H9 (cell line): ENCODE measurements around the gene GPC1. TPM values are rescaled to one million over a fixed set of nuclear protein-coding genes. Genes with fewer than 3 reads are reported as not detected.

Source experiments
- DNase-seq: peaks from one replicate; pipeline ENCODE4 v3.0.0-alpha.2; 2017
- H2AFZ ChIP-seq: one replicate; pipeline ENCODE4 v1.6.1; 2013; ENCODE audit warnings: mild to moderate bottlenecking, low read length, control low read depth, moderate library complexity
- H2AK5ac ChIP-seq: 2 replicates; pipeline ENCODE4 v1.6.1; 2013; ENCODE audit warnings: low read length, control low read depth, mixed read lengths; ENCODE audit not compliant: insufficient read length
- H2BK120ac ChIP-seq: one replicate; pipeline ENCODE4 v1.6.1; 2013; ENCODE audit warnings: low read depth, mild to moderate bottlenecking, low read length, control low read depth, inconsistent platforms; ENCODE audit not compliant: poor library complexity, severe bottlenecking
- H2BK12ac ChIP-seq: 2 replicates; pipeline ENCODE4 v1.6.1; 2013; ENCODE audit warnings: low read length, control low read depth, mixed read lengths, low read depth; ENCODE audit not compliant: insufficient read length
- H2BK15ac ChIP-seq: 2 replicates; pipeline ENCODE4 v1.6.1; 2013; ENCODE audit warnings: low read depth, low read length, control low read depth
- H2BK20ac ChIP-seq: one replicate; pipeline ENCODE4 v1.6.1; 2013; ENCODE audit warnings: low read depth, mild to moderate bottlenecking, low read length, control low read depth, inconsistent platforms; ENCODE audit not compliant: poor library complexity, severe bottlenecking
- H2BK5ac ChIP-seq: 2 replicates; pipeline ENCODE4 v1.6.1; 2013; ENCODE audit warnings: low read length, control low read depth, mixed read lengths; ENCODE audit not compliant: insufficient read length
- H3K14ac ChIP-seq: 2 replicates; pipeline ENCODE4 v1.6.1; 2013; ENCODE audit warnings: low read length, control low read depth; ENCODE audit not compliant: insufficient read depth
- H3K18ac ChIP-seq: 2 replicates; pipeline ENCODE4 v1.6.1; 2013; ENCODE audit warnings: low read depth, mild to moderate bottlenecking, mixed read lengths, low read length, control low read depth; ENCODE audit not compliant: insufficient read length
- H3K23ac ChIP-seq: 2 replicates; pipeline ENCODE4 v1.6.1; 2013; ENCODE audit warnings: low read length, control low read depth, mixed read lengths, low read depth; ENCODE audit not compliant: insufficient read length
- H3K23me2 ChIP-seq: 2 replicates; pipeline ENCODE4 v1.6.1; 2013; ENCODE audit warnings: low read depth, mild to moderate bottlenecking, mixed read lengths, low read length, control low read depth; ENCODE audit not compliant: insufficient read length, poor library complexity, severe bottlenecking
- H3K27ac ChIP-seq: 2 replicates; pipeline ENCODE4 v1.5.1; 2013; ENCODE audit warnings: low read length, control low read depth, mixed read lengths, low read depth; ENCODE audit not compliant: insufficient read length
- H3K27me3 ChIP-seq: 2 replicates; pipeline ENCODE4 v1.6.1; 2013; ENCODE audit warnings: low read length, control low read depth, inconsistent platforms; ENCODE audit not compliant: insufficient read depth
- H3K4ac ChIP-seq: 2 replicates; pipeline ENCODE4 v1.6.1; 2013; ENCODE audit warnings: low read depth, mild to moderate bottlenecking, control low read depth, inconsistent platforms, low read length, moderate library complexity
- H3K4me1 ChIP-seq: 2 replicates; pipeline ENCODE4 v1.6.1; 2013; ENCODE audit warnings: low read length, control low read depth, inconsistent platforms; ENCODE audit not compliant: insufficient read depth
- H3K4me2 ChIP-seq: 2 replicates; pipeline ENCODE4 v1.6.1; 2013; ENCODE audit warnings: low read length, control low read depth, mixed read lengths; ENCODE audit not compliant: insufficient read length, insufficient read depth
- H3K56ac ChIP-seq: 2 replicates; pipeline ENCODE4 v1.6.1; 2013; ENCODE audit warnings: low read depth, mild to moderate bottlenecking, mixed read lengths, low read length, control low read depth; ENCODE audit not compliant: insufficient read length
- H3K79me1 ChIP-seq: 2 replicates; pipeline ENCODE4 v1.6.1; 2013; ENCODE audit warnings: low read depth, mild to moderate bottlenecking, moderate library complexity, low read length, control low read depth, inconsistent platforms; ENCODE audit not compliant: insufficient read depth, poor library complexity, severe bottlenecking
- H3K79me2 ChIP-seq: 2 replicates; pipeline ENCODE4 v1.6.1; 2013; ENCODE audit warnings: low read length, control low read depth, inconsistent platforms; ENCODE audit not compliant: insufficient read depth
- H3K9ac ChIP-seq: 2 replicates; pipeline ENCODE4 v1.6.1; 2013; ENCODE audit warnings: low read length, control low read depth, mixed read lengths; ENCODE audit not compliant: insufficient read length; ENCODE audit errors: extremely low read depth
- H3K9me3 ChIP-seq: one replicate; pipeline ENCODE4 v1.6.1; 2013; ENCODE audit warnings: low read depth, low read length, inconsistent platforms; ENCODE audit not compliant: control insufficient read depth
- H3T11ph ChIP-seq: one replicate; pipeline ENCODE4 v1.6.1; 2013; ENCODE audit warnings: mild to moderate bottlenecking, low read length, control low read depth, inconsistent platforms
- H4K20me1 ChIP-seq: one replicate; pipeline ENCODE4 v1.6.1; 2013; ENCODE audit not compliant: control insufficient read depth, insufficient read length, insufficient read depth
- H4K5ac ChIP-seq: 2 replicates; pipeline ENCODE4 v1.6.1; 2013; ENCODE audit warnings: low read depth, mild to moderate bottlenecking, mixed read lengths, low read length, control low read depth; ENCODE audit not compliant: insufficient read length
- H4K8ac ChIP-seq: replicated peaks from 2 replicates; pipeline ENCODE4 v1.6.1; 2013; ENCODE audit warnings: low read length, control low read depth, mixed read lengths, low read depth; ENCODE audit not compliant: insufficient read length
- H4K91ac ChIP-seq: 2 replicates; pipeline ENCODE4 v1.6.1; 2013; ENCODE audit warnings: low read depth, mild to moderate bottlenecking, moderate library complexity, mixed read lengths, low read length, control low read depth; ENCODE audit not compliant: insufficient read length
- H3K27ac Mint-ChIP-seq, 3 experiments: 2 replicates in 2 of 3; 3 replicates in 1 of 3; pipeline ENCODE4 v1.8.0; 2020 to 2021; ENCODE audit warnings: mixed read lengths in 3 of 3, mild to moderate bottlenecking in 1 of 3, moderate library complexity in 1 of 3
- H3K27me3 Mint-ChIP-seq: 2 replicates; pipeline ENCODE4 v1.8.0; 2021; ENCODE audit warnings: low read depth, mild to moderate bottlenecking, moderate library complexity, mixed read lengths
- H3K36me3 Mint-ChIP-seq, 3 experiments: 2 replicates in 2 of 3; 3 replicates in 1 of 3; pipeline ENCODE4 v1.8.0; 2020 to 2021; ENCODE audit warnings: low read depth in 3 of 3, mixed read lengths in 3 of 3; ENCODE audit not compliant: insufficient read depth in 1 of 3
- H3K4me1 Mint-ChIP-seq, 2 experiments: 2 replicates each; pipeline ENCODE4 v1.8.0; 2020; ENCODE audit warnings: mixed read lengths in 2 of 2
- H3K4me3 Mint-ChIP-seq, 2 experiments: 2 replicates in 1 of 2; 3 replicates in 1 of 2; pipeline ENCODE4 v1.8.0; 2020 to 2021; ENCODE audit warnings: mild to moderate bottlenecking in 2 of 2, mixed read lengths in 2 of 2, moderate library complexity in 1 of 2
- H3K9me3 Mint-ChIP-seq, 2 experiments: 2 replicates in 1 of 2; 3 replicates in 1 of 2; pipeline ENCODE4 v1.8.0; 2020; ENCODE audit warnings: mild to moderate bottlenecking in 2 of 2, mixed read lengths in 2 of 2, moderate library complexity in 1 of 2
- WGBS: extraction: QIAGEN DNeasy Blood & Tissue Kit; methylation state at CpG from one replicate; pipeline ENCODE4 v1.1.7; 2013; ENCODE audit warnings: missing lambda C conversion rate, low lambda C conversion rate, mixed read lengths; ENCODE audit not compliant: insufficient read length; ENCODE audit errors: extremely low coverage; 5-methylcytosine and 5-hydroxymethylcytosine counted together
- total RNA-seq: library from RNA; stranded (reverse); gene quantifications from 2 replicates; pipeline ENCODE4 v1.2.1, GENCODE V29; 2021
- TF ChIP-seq, protein P1 (sequence below): fragments of 200-600 bp; sonication (generic); conservative IDR thresholded peaks from 3 replicates; pipeline ENCODE4 v1.8.0; 2021; ENCODE audit warnings: antibody characterized with exemption, mild to moderate bottlenecking

GPC1 gene
- total RNA-seq, 1 experiment from 2014 or later = 39.4 TPM

GRCh38 chr2:240505910-240506309 lies 70.4 kb downstream of the GPC1 start:
- no peak overlapping the region for H3K27ac Mint-ChIP-seq

More at GRCh38 chr2:240505910-240506309, 70.4 kb downstream of the GPC1 start:
- no peak overlapping the region for H3T11ph ChIP-seq
- no peak overlapping the region for H3K4me2 ChIP-seq
- no peak overlapping the region for H2BK120ac ChIP-seq
- TF ChIP-seq, protein P1, sequence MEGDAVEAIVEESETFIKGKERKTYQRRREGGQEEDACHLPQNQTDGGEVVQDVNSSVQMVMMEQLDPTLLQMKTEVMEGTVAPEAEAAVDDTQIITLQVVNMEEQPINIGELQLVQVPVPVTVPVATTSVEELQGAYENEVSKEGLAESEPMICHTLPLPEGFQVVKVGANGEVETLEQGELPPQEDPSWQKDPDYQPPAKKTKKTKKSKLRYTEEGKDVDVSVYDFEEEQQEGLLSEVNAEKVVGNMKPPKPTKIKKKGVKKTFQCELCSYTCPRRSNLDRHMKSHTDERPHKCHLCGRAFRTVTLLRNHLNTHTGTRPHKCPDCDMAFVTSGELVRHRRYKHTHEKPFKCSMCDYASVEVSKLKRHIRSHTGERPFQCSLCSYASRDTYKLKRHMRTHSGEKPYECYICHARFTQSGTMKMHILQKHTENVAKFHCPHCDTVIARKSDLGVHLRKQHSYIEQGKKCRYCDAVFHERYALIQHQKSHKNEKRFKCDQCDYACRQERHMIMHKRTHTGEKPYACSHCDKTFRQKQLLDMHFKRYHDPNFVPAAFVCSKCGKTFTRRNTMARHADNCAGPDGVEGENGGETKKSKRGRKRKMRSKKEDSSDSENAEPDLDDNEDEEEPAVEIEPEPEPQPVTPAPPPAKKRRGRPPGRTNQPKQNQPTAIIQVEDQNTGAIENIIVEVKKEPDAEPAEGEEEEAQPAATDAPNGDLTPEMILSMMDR = no peak
- H2BK20ac ChIP-seq = no peak overlapping the region
- no peaks in the 10 kb centered on the region for H3K36me3 Mint-ChIP-seq
- H4K91ac ChIP-seq = no peak overlapping the region
- no peaks in the 10 kb centered on the region for H3K27me3 ChIP-seq
- H3K9me3 Mint-ChIP-seq = 0 out of 5 replicates have a peak, but pooled peaks cover 0 to 2% of the 10 kb centered on the region in 2 experiments
- H3K23ac ChIP-seq = no peak overlapping the region
- H3K4ac ChIP-seq = no peak overlapping the region
- WGBS = no CpG with 5 or more reads among the region's 14 CpGs
- H4K20me1 ChIP-seq = no peaks in the 10 kb centered on the region
- H3K56ac ChIP-seq = no peak overlapping the region
- no peak overlapping the region for H2AK5ac ChIP-seq
- H4K5ac ChIP-seq = no peak overlapping the region
- no peak overlapping the region for H3K9ac ChIP-seq
- no peak overlapping the region for H2BK15ac ChIP-seq
- H3K23me2 ChIP-seq = no peaks in the 10 kb centered on the region
- no peaks in the 10 kb centered on the region for H3K9me3 ChIP-seq
- peak; percentile 8 for DNase-seq
- no peak overlapping the region for H4K8ac ChIP-seq
- H3K79me2 ChIP-seq = no peaks in the 10 kb centered on the region
- no peaks in the 10 kb centered on the region for H3K4me1 ChIP-seq
- H2BK5ac ChIP-seq = no peak overlapping the region
- no peaks in the 10 kb centered on the region for H3K79me1 ChIP-seq
- H2AFZ ChIP-seq = no peak overlapping the region
- H3K18ac ChIP-seq = no peak overlapping the region
- peaks cover 3% of the 10 kb centered on the region for H3K27me3 Mint-ChIP-seq
- H3K4me1 Mint-ChIP-seq = no peaks in the 10 kb centered on the region
- no peak overlapping the region for H2BK12ac ChIP-seq
- H3K27ac ChIP-seq = no peak overlapping the region
- H3K4me3 Mint-ChIP-seq = no peak overlapping the region
- no peak overlapping the region for H3K14ac ChIP-seq
